Left ventricle myocardium inferior (tissue), 1 donor: ENCODE measurements around the gene SLC12A9. TPM values are rescaled to one million over a fixed set of nuclear protein-coding genes. Genes with fewer than 3 reads are reported as not detected.
A peak's percentile ranks its signal among the peaks of the same experiment; 100 is the strongest.

ENCODE experiments used
- DNase-seq: peaks from one replicate; pipeline ENCODE4 v3.0.0-alpha.2; 2020
- H3K27ac ChIP-seq: fragments of 200-600 bp; replicated peaks from 2 replicates; pipeline ENCODE4 v1.8.0; 2021
- H3K27me3 ChIP-seq: fragments of 200-600 bp; 2 replicates; pipeline ENCODE4 v1.8.0; 2021; ENCODE audit warnings: low read depth
- H3K36me3 ChIP-seq: fragments of 200-600 bp; 2 replicates; pipeline ENCODE4 v1.8.0; 2021
- H3K4me1 ChIP-seq: fragments of 200-600 bp; 2 replicates; pipeline ENCODE4 v1.8.0; 2021
- H3K4me3 ChIP-seq: fragments of 200-600 bp; 2 replicates; pipeline ENCODE4 v1.8.0; 2021; ENCODE audit warnings: mild to moderate bottlenecking, moderate library complexity
- H3K9me3 ChIP-seq: fragments of 200-600 bp; replicated peaks from 2 replicates; pipeline ENCODE4 v1.8.0; 2021
- CTCF ChIP-seq: fragments of 200-600 bp; IDR thresholded peaks from 2 replicates; pipeline ENCODE4 v1.8.0; 2021; ENCODE audit warnings: antibody characterized with exemption, mild to moderate bottlenecking, borderline replicate concordance
- intact Hi-C: fragments of 100-400 bp; cut with micrococcal nuclease; formaldehyde crosslinking; loops from one replicate; pipeline ENCODE4 v1.11.0; 2022
- total RNA-seq: library from RNA; stranded (reverse); fragmentation: NEBNext Ultra II Directional; extraction: Animal tissue kit (Norgen Biotek cat#: 25700); gene quantifications from one replicate; pipeline ENCODE4 v1.2.1, GENCODE V29; 2021
- donor health status: DM: no; HTN: yes; CAD: no; lungs with severe emphysema.

The SLC12A9 gene
- total RNA-seq, 1 donor from 2014 or later: 10.9 TPM

DNA sequence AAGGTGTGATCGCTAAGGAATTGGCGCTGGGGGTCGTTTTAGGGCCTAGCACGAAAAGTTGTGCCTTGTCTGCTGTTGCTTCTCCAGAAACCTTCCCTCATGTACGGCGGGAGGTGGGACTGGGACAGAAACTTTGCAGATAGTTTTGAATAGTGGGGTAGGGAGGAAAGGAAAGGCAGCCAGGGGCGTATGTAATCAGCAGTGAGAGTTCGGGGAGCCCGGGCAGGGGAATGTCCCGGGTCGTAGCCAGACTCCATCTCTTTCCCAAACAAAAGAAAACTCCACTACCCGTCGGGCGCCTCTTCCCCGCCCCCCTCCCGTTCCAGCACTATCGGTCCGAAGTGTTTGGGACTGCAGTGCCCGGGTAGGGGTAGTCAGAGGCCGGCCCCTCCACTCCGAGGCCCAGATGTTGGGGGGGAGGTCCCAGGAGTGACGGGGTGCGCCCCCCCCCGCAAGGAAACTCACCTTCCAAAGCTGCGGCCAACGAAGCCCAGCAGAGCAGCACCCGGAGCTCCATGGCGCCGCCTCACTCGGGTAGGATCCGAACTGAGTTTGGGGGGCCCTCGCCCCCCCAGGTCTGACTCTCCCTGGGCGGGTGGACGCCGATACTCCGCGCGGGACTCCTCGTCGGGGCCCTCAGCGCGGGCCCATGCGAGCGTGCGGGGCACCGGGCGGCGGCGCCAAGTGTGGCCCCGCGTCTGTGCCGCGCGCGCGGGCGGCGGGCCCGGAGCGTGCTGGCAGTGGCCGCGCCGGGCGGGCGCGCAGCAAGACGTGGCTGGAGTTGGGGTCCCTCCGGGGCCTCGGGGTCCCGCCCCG lies 25.8 kb upstream of the SLC12A9 start:
- Histone ChIP-seq H3K9me3 (no peaks in the 10 kb centered on the region), H3K4me1 (peaks cover 42% of the 10 kb centered on the region), H3K27me3 (peaks cover 4% of the 10 kb centered on the region), H3K4me3 (peak overlapping the region; percentile 72), H3K27ac (peak overlapping the region; percentile 91), H3K36me3 (peaks cover 26% of the 10 kb centered on the region)
- intact Hi-C loops: no loop called here
- DNase-seq: no peak
- no peak for TF ChIP-seq CTCF

DNA sequence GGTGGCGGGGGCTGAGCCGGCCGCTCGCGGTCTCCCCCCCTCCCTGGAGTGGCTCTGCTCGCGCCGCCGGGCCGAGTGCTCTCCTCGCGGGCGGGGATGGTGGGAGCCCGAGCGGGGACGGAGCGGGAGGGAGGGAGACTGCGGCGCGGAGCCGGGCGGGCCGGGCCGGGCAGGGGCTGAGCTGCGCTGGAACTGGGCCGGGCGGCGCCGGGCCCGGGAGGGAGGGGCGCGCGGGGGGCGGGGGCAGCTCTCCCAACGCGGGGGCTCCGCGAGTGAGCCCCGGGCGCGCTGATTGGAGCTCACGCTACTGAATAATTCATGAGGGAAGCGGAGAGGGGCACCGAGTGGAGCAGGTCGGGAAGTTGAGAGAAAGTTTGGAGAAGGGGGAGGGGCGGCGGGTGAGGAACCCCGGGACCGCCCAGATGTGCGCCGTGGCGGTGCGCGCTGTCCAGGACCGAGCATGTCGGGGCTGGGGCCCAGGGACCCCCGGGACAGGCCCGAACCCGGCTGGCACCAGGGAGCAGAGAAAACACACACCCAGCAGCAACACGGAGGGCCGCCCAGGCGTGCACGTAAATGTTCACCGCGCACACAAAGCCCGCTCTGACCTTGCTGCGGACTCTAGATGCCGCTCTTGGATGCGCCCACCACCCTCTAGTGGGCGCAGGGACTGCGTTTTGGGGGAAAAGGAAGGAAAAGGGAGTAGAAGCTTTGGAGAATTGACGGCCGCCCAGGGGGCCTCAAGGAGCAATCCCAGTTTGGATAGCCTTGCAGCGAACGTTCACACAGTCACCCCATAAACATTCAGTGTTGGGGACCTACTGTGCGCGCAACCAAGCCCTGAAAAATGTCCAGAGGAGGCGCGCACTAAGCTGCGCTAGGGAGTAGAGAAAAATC lies 24.9 kb upstream of the SLC12A9 start, which contains the start of gene EPHB4:
TSS of gene EPHB4 (minus strand) at position 194 of the 897 bp plus-strand sequence. CDS start 493 bp downstream, outside the sequence.
- Histone ChIP-seq H3K27me3 (peaks cover 4% of the 10 kb centered on the region), H3K36me3 (peaks cover 17% of the 10 kb centered on the region), H3K4me1 (peaks cover 42% of the 10 kb centered on the region), H3K4me3 (peak within 1 kb of the TSS; percentile 72), H3K27ac (peak within 1 kb of the TSS; percentile 91), H3K9me3 (no peaks in the 10 kb centered on the region)
- TF ChIP-seq CTCF: peak; percentile 39
- DNase-seq: peak; percentile 84
- intact Hi-C loops: no loop called here

DNA sequence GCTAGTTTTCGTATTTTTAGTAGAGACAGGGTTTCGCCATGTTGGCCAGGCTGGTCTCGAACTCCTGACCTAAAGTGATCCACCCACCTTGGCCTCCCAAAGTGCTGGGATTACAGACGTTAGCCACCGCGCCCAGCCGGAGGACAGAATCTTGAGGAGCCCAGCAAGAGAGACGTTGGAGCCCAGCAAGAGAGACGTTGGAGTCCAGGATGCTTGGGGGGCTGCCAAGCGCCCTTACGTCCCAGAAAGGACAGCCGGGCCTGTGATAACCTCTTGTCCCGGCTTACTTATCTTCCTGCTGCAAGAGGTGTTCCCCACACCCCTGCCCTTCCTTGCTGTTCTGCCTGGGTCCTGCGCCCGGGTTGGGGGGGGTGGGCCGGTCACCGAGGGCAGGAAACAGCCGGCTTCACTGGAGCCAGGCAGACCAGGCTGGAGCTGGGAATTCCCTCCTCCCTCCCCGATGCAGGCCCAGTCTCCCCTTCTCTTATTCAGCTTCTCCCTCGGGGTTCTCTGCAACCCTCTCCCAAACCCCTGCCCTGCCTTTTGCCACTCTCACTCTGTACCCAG lies 23.3 kb upstream of the SLC12A9 start:
- H3K4me1 ChIP-seq: peaks cover 35% of the 10 kb centered on the region
- peaks cover under 1% of the 10 kb centered on the region for H3K36me3 ChIP-seq
- no peak for TF ChIP-seq CTCF
- peaks cover 4% of the 10 kb centered on the region for H3K27me3 ChIP-seq
- intact Hi-C loops: no loop called here
- peak overlapping the region; percentile 72 for H3K4me3 ChIP-seq
- H3K27ac ChIP-seq: peak overlapping the region; percentile 91
- peak; percentile 63 for DNase-seq
- H3K9me3 ChIP-seq: no peaks in the 10 kb centered on the region

- peaks cover 34% of the 10 kb centered on the region for H3K4me1 ChIP-seq
- H3K9me3 ChIP-seq: no peaks in the 10 kb centered on the region
- no peaks in the 10 kb centered on the region for H3K36me3 ChIP-seq
- intact Hi-C loops: no loop called here
- H3K4me3 ChIP-seq: no peak overlapping the region
- TF ChIP-seq CTCF: no peak
- H3K27ac ChIP-seq: peak overlapping the region; percentile 91
- DNase-seq: no peak
- H3K27me3 ChIP-seq: peaks cover 4% of the 10 kb centered on the region
Observed at GRCh38 chr7:100830396-100830795, 22.1 kb upstream of the SLC12A9 start.

- Histone ChIP-seq H3K9me3 (no peaks in the 10 kb centered on the region), H3K27me3 (peaks cover 4% of the 10 kb centered on the region)
Observed at GRCh38 chr7:100832281-100832633, 20.3 kb upstream of the SLC12A9 start.

More at GRCh38 chr7:100832281-100832633, 20.3 kb upstream of the SLC12A9 start:
- no peak for TF ChIP-seq CTCF
- DNase-seq: no peak
- no peak overlapping the region for H3K27ac ChIP-seq
- intact Hi-C loops: no loop called here
- H3K4me3 ChIP-seq: no peak overlapping the region
- H3K4me1 ChIP-seq: peaks cover 39% of the 10 kb centered on the region
- no peaks in the 10 kb centered on the region for H3K36me3 ChIP-seq
